DMS79 (cell line): ENCODE results near the gene ANAPC16.
"Not testable (repeated sequence)": the region's sequence is repeated elsewhere in the genome, so short reads cannot be mapped to it uniquely, and the experiment has no call there.

ENCODE experiments used
- DNase-seq: peaks from one replicate; lab custom pipeline; 2025; lab: John Stamatoyannopoulos, UW

Gene ANAPC16

DNA sequence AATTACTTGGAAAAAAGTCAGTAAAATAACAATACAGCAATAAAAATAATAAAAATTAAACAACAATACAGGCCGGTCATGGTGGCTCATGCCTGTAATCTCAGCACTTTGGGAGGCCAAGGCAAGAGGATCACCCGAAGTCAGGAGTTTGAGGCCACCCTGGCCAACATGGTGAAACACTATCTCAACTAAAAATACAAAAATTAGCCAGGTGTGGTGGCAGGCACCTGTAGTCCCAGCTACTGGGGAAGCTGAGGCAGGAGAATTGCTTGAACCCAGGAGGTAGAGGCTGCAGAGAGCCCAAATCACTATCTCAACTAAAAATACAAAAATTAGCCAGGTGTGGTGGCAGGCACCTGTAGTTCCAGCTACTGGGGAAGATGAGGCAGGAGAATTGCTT, 4.0 kb upstream of the ANAPC16 start:
- DNase-seq: not testable (repeated sequence)

GRCh38 chr10:72218325-72218724, 2.5 kb downstream of the ANAPC16 start:
- DNase-seq: no peak

DNA sequence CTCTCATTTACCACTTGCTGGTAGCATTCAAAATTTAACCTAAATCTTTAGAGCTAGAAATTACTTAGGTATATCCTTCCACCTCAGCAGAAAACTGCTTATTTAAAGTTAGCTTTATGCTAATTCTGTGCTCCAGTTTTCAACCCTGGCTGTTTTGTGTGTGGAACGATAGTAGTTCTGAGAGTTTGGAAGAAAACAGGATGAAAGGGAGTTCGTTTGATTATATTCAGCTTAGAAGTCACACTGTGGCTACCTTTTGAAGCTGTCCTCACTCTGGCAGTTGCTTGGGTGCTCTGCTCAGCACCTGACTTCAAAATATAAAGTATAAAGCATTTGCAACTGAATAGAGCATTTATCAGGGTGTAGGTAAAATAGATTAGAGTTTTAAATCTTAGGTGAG, 2.9 kb downstream of the ANAPC16 start:
- DNase-seq: no peak

GRCh38 chr10:72219235-72219814, 3.5 kb downstream of the ANAPC16 start:
- no peak for DNase-seq

- DNase-seq: no peak
Measured at GRCh38 chr10:72220637-72221036, 4.8 kb downstream of the ANAPC16 start.

- DNase-seq: no peak
Measured at GRCh38 chr10:72221278-72221677, 5.5 kb downstream of the ANAPC16 start.

GRCh38 chr10:72223743-72224101, 7.9 kb downstream of the ANAPC16 start:
- DNase-seq: no peak

DNA sequence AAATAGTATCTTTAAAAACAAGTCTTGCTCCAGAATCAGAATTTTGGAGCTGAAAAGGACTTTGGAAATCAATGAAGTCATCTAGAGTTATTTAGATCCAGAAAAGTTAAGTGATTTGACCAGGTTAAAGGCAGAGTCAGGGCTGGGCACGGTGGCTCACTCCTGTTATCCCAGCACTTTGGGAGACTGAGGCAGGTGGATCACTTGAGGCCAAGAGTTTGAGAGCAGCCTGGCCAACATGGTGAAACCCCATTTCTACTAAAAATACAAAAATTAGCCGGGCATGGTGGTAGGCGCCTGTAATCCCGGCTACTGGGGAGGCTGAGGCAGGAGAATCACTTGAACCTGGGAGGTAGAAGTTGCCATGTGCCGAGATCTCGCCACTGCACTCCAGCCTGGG, 8.4 kb downstream of the ANAPC16 start:
- not testable (repeated sequence) for DNase-seq

DNA sequence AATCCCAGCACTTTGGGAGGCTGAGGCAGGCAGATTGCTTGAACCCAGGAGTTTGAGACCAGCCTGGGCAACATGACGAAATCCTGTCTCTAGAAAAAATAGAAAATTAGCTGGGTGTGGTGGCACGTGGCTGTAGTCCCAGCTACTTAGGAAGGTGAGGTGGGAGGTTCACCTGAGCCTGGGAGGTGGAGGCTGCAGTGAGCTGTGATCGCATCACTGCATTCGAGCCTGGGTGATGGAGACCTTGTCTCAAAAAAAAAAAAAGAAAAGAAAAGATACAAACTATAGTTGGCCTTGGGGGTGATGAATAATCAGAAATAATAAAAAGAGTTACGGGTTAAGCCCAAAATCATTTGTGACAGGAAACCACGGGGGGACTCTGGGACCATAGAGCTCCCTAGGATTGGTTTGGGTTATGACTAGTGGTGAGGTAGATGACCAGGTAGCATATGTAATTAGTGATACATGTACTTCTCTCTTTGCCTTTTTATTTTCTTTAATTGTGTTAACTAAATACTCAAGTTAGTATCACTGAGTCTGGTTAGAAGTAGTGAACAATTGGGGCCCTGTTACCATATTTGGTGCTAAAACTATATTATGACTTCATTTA, 10.7 kb downstream of the ANAPC16 start:
- DNase-seq: no peak

- no peak for DNase-seq
Measured at GRCh38 chr10:72227826-72228225, 12.0 kb downstream of the ANAPC16 start.

- no peak for DNase-seq
Measured at GRCh38 chr10:72228318-72228751, 12.5 kb downstream of the ANAPC16 start.

GRCh38 chr10:72229261-72230251, 13.7 kb downstream of the ANAPC16 start:
- DNase-seq: no peak

- DNase-seq: no peak
Measured at GRCh38 chr10:72233621-72234020, 17.8 kb downstream of the ANAPC16 start.

GRCh38 chr10:72234560-72235095, 18.8 kb downstream of the ANAPC16 start:
- no peak for DNase-seq

GRCh38 chr10:72235544-72236279, 19.9 kb downstream of the ANAPC16 start:
- no peak for DNase-seq

DNA sequence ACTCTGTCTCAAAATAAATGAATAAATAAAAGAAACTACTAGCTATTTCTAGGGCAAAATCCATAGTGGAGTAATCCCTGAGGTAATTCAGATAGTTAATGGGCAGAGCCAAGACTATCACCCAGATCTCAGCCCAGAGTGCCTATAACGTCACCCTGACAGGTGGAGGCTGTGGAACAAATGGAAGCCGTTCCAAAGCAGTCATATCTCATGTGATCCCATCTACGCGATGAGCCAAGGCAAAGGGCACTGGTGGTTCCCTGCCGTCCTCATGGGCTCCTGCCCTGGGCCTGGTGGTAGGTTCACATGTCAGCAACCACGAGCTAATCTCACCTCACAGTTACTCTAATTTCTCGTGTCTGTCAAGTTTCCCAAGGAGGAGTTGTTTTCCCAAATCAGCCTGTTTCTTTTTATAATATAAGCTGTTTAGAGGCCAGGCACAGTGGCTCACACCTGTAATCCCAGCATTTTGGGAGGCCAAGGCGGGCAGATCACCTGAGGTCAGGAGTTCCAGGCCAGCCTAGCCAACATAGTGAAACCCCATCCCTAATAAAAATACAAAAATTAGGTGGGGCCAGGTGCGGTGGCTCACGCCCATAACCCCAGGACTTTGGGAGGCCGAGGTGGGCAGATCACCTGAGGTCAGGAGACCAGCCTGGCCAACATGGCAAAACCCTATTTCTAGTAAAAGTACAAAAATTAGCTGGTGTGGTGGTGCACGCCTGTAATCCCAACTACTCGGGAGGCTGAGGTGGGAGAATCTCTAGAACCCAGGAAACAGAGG, 22.8 kb downstream of the ANAPC16 start:
- DNase-seq: no peak

DNA sequence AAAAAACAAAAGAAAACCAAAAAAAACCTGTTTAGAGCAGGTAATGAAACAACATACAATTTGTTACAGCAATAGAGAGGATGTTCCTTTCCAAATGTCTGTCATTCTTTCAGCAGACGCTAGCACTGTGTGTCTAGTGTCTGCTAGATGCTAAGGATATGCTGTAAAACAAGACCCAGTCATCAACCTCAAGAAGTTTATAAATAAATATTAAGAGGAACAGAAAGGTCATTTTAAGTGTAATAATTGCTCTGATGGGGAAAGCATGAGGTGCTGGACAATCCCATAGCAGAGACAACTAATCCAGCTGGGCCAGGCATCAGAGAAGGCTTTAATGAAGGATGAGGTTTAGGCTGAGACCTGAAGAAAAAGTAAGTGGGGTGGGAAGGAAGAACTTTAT, 23.6 kb downstream of the ANAPC16 start:
- DNase-seq: no peak

GRCh38 chr10:72240371-72240770, 24.6 kb downstream of the ANAPC16 start:
- DNase-seq: no peak

- no peak for DNase-seq
Measured at GRCh38 chr10:72241691-72242252, 26.0 kb downstream of the ANAPC16 start.

DNA sequence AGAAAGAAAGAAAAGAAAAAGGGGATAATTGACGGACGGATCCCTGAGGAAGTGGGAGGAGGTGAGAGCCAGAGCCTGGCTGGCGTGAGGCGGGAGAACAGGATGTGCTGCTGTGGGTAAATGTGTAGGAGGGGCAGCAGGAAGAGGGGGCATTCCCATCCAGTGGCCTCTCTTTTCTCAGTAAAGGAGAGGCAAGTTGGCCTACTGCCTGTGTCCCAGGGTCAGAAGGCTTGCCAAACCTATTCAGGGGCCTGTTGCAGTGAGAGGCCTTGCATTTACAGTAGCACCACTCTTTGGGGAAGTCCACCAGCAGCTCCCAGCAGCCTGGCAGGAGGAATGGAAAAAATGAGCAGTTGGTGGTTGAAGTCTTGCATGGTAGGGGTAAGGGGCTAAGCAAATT, 26.9 kb downstream of the ANAPC16 start:
- no peak for DNase-seq
